ENCODE results near the gene SLC25A42. TPM values are rescaled to one million over a fixed set of nuclear protein-coding genes. Genes with fewer than 3 reads are reported as not detected.

Gene SLC25A42
- total and polyA plus RNA-seq, 2 of the 4 experiments (the other 2 are of a cell fraction), result 2.0 to 9.9 TPM

DNA sequence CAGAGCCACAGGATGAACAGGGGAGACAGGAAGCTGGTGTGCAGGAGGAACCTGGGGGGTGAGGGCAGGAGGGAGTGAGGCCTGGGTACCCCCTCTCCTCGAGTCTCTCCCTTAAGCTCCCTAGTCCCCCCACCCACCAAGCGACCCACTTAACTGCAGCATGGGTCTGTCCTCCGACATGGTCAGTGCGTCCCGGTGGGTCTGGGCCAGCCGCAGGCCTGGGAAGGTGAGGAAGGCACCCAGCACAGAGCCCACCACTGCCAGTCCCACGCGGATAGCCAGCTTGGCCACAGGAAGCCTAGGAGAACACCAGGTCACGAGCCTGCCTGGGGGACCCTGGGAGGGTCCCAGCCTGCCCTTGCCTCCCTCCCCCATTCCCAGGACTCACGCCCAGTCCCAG, 57.6 kb downstream of the SLC25A42 start:
- Histone ChIP-seq H3K18ac (ENCODE audit: low read depth, low read length) (no peak overlapping the region), H3K4me2 (ENCODE audit: low read depth, low read length) (no peak overlapping the region), H2AK9ac (replicated peaks; ENCODE audit: low read depth, low read length, poor library complexity) (no peak overlapping the region), H3K36me3 (ENCODE audit: control insufficient read depth, insufficient read depth, low read length) (peaks cover 12% of the 10 kb centered on the region; the same call in 1 of the 2 replicates), H3K9me3 (ENCODE audit: control insufficient read depth, insufficient read depth, low read length) (0 out of 2 replicates have a peak, but pooled peaks cover 2% of the 10 kb centered on the region), H3K9me1 (ENCODE audit: insufficient read depth, low read length) (no peaks in the 10 kb centered on the region), H3K27ac (ENCODE audit: insufficient read depth, low read length) (no peak overlapping the region), H3K4ac (ENCODE audit: low read depth, low read length) (no peak overlapping the region), H3K4me1 (ENCODE audit: control insufficient read depth, insufficient read depth, low read length) (no peaks in the 10 kb centered on the region), H3K9ac (ENCODE audit: low read depth, low read length) (no peak overlapping the region), H4K8ac (ENCODE audit: low read depth in 2 of 2, low read length in 2 of 2) (no peak overlapping the region), H2BK120ac (ENCODE audit: low read depth, low read length) (no peak overlapping the region), H2AFZ (replicated peaks; ENCODE audit: low read length, poor library complexity) (no peak overlapping the region), H2BK20ac (ENCODE audit: low read depth, low read length) (no peak overlapping the region), H3K4me3 (ENCODE audit: insufficient read depth, low read depth, low read length) (no peak overlapping the region), H3K23ac (ENCODE audit: low read depth, low read length) (no peak overlapping the region), H4K5ac (ENCODE audit: low read depth, low read length) (no peak overlapping the region), H4K91ac (ENCODE audit: insufficient read depth, low read depth, low read length) (no peak overlapping the region), H3K27me3 (ENCODE audit: control insufficient read depth, insufficient read depth, low read length) (no peaks in the 10 kb centered on the region), H2BK5ac (ENCODE audit: low read depth, low read length, poor library complexity, severe bottlenecking) (no peak overlapping the region), H3K14ac (replicated peaks; ENCODE audit: low read depth, low read length) (no peak overlapping the region), H3K79me1 (ENCODE audit: low read depth in 1 of 2, low read length in 2 of 2) (no peaks in the 10 kb centered on the region), H2BK15ac (ENCODE audit: low read depth, low read length) (no peak overlapping the region), H2AK5ac (ENCODE audit: low read depth, low read length) (no peak overlapping the region), H3K56ac (ENCODE audit: extremely low read depth, insufficient read depth, low read length) (no peak overlapping the region), H4K20me1 (ENCODE audit: insufficient read depth, low read length) (no peaks in the 10 kb centered on the region)
- ChIA-PET POLR2A (ENCODE audit: unreplicated experiment) (no interaction called here), CTCF (no interaction called here)
- no peak for DNase-seq
- no peak for ATAC-seq (ENCODE audit: low read depth)
- no TSS peak for BruUV-seq (replicated peaks)
- intact Hi-C loops (cut with micrococcal nuclease) (no loop called here), in situ Hi-C loops (cut with MboI; ENCODE audit: low sequenced_read_pairs) (no loop called here), dilution Hi-C loops (cut with HindIII; ENCODE audit: low sequenced_read_pairs, unreplicated experiment) (no loop called here)
- no peak for TF ChIP-seq USF2 (IDR thresholded peaks at IDR 0.05; ENCODE audit: low read depth, low read length)
- TF ChIP-seq SMC3 (IDR thresholded peaks at IDR 0.05; ENCODE audit: low read depth, low read length), result no peak
- no peak for TF ChIP-seq BHLHE40 (IDR thresholded peaks at IDR 0.05; ENCODE audit: low read depth, low read length)
- TF ChIP-seq CHD1 (IDR thresholded peaks at IDR 0.05; ENCODE audit: low read depth, low read length), result no peak
- no peak for TF ChIP-seq RFX5 (IDR thresholded peaks at IDR 0.05; ENCODE audit: low read depth, low read length)
- TF ChIP-seq MAZ (IDR thresholded peaks at IDR 0.05; ENCODE audit: borderline replicate concordance, low read depth, low read length), result no peak
- no peak for TF ChIP-seq FOS (IDR thresholded peaks at IDR 0.05; ENCODE audit: low read depth, low read length)
- TF ChIP-seq CTCF (conservative IDR thresholded peaks at IDR 0.05; ENCODE audit: low read depth, low read length), result no peak
- no peak for TF ChIP-seq MAFK (IDR thresholded peaks at IDR 0.05; ENCODE audit: low read depth, low read length)
- no peak for TF ChIP-seq CEBPB (IDR thresholded peaks at IDR 0.05; ENCODE audit: low read depth, low read length)
- TF ChIP-seq POLR2A (IDR thresholded peaks at IDR 0.05; ENCODE audit: low read depth, low read length), result no peak
- WGBS, 2 experiments (ENCODE audit: extremely low coverage in 2 of 2, insufficient read length in 1 of 2), result 82% methylated on average over 4 of the region's 10 CpGs; no CpG with 5 or more reads in 1 of the 2 experiments
